Lung (tissue), 16 donors: ENCODE measurements around the gene OR1N1. TPM values are rescaled to one million over a fixed set of nuclear protein-coding genes. Genes with fewer than 3 reads are reported as not detected.

Experiments
- ATAC-seq: fragments of 200-7000 bp; cut with Tn5 transposase; one replicate; pipeline ENCODE4 v1.9.1; 2020; ENCODE audit warnings: moderate number of reproducible peaks; ENCODE audit not compliant: insufficient read depth, low FRiP score
- DNase-seq, 3 donors: peaks; one replicate each; pipeline ENCODE4 v3.0.0-alpha.2; 2013 to 2017
- H3K27ac ChIP-seq, 2 donors: one replicate each; pipeline ENCODE4 v1.5.1; 2013; ENCODE audit warnings: mild to moderate bottlenecking in 2 of 2, moderate library complexity in 2 of 2, control low read depth in 1 of 2, inconsistent platforms in 1 of 2, low read depth in 1 of 2, low read length in 1 of 2
- H3K27me3 ChIP-seq, 3 donors: one replicate each; pipeline ENCODE4 v1.5.1; 2013; ENCODE audit warnings: low read length in 2 of 3; ENCODE audit not compliant: control insufficient read depth in 3 of 3, insufficient read depth in 3 of 3
- H3K36me3 ChIP-seq, 4 donors: one replicate each; pipeline ENCODE4 v1.5.1; 2013; ENCODE audit warnings: low read length in 4 of 4, mild to moderate bottlenecking in 1 of 4, moderate library complexity in 1 of 4; ENCODE audit not compliant: control insufficient read depth in 4 of 4, insufficient read depth in 4 of 4
- H3K4me1 ChIP-seq, 5 donors: one replicate each; pipeline ENCODE4 v1.5.1; 2013; ENCODE audit warnings: low read length in 5 of 5, mild to moderate bottlenecking in 2 of 5, moderate library complexity in 1 of 5; ENCODE audit not compliant: control insufficient read depth in 5 of 5, insufficient read depth in 5 of 5
- H3K4me3 ChIP-seq: one replicate; pipeline ENCODE4 v1.5.1; 2013; ENCODE audit warnings: mild to moderate bottlenecking, control low read depth, moderate library complexity
- H3K9ac ChIP-seq, 2 donors: one replicate each; pipeline ENCODE4 v1.5.1; 2013; ENCODE audit warnings: low read length in 2 of 2, control low read depth in 1 of 2; ENCODE audit not compliant: insufficient read depth in 1 of 2
- H3K9me3 ChIP-seq, 4 donors: one replicate each; pipeline ENCODE4 v1.5.1; 2013; ENCODE audit warnings: low read length in 3 of 4, mild to moderate bottlenecking in 1 of 4, moderate library complexity in 1 of 4; ENCODE audit not compliant: control insufficient read depth in 4 of 4, insufficient read depth in 3 of 4
- CTCF ChIP-seq: IDR thresholded peaks from 2 replicates; pipeline ENCODE4 v1.5.1; 2012; ENCODE audit warnings: mild to moderate bottlenecking; ENCODE audit errors: control extremely low read depth, extremely low read depth
- WGBS, 2 donors: extraction: QIAGEN DNeasy Blood & Tissue Kit; methylation state at CpG; one replicate each; pipeline ENCODE4 v1.1.7; 2013; 5-methylcytosine and 5-hydroxymethylcytosine counted together
- long read RNA-seq, 5 donors: transcript quantifications; one replicate each; lab custom pipeline, GENCODE V29; 2026
- polyA plus RNA-seq, 2 donors: library from polyadenylated mRNA; stranded (reverse); fragments of 200-250 nt; gene quantifications; one replicate each; pipeline ENCODE4 v1.2.1, GENCODE V29; 2013
- total RNA-seq, 2 donors: library from RNA; depleted of rRNA in 1 of 2; stranded (reverse); fragments of >200 nt in 1 of 2; gene quantifications; one replicate each; pipeline ENCODE4 v1.2.1, GENCODE V29; 2014 to 2021
- donor health status: control.
- donor health status: control.
- donor health status: Bipolar disorder and iron deficiency.
- donor health status: healthy.
- donor health status: DM: yes; HTN: yes; CAD: no.

The OR1N1 gene
- total RNA-seq (not detected), polyA plus RNA-seq (not detected)
- long read RNA-seq, donor 1: 0 reads
- long read RNA-seq, donor 2: 0 reads
- long read RNA-seq, donor 3: 0 reads
- long read RNA-seq, donor 4: 0 reads
- long read RNA-seq, donor 5: 0 reads

- 93 to 96% methylated on average over 3 of the region's 3 CpGs for WGBS, 2 donors
- Histone ChIP-seq H3K27me3 (no peaks in the 10 kb centered on the region), H3K27ac (no peak within 1 kb of the TSS), H3K4me1 (no peaks in the 10 kb centered on the region), H3K4me3 (no peak within 1 kb of the TSS), H3K9ac (no peak within 1 kb of the TSS), H3K36me3 (no peaks in the 10 kb centered on the region), H3K9me3 (peaks cover 0 to 3% (median 0%) of the 10 kb centered on the region in 4 donors)
- no peak for ATAC-seq
- TF ChIP-seq CTCF: no peak
- no peak for DNase-seq
Observed at GRCh38 chr9:122527193-122527592, at the start of gene OR1N1. Gene OR1N1 (minus strand): TSS chr9:122527293. CDS start chr9:122527293, 0 bp downstream.

- no peak overlapping the region for H3K4me3 ChIP-seq
- peaks cover 0 to 7% (median 0%) of the 10 kb centered on the region in 4 donors for H3K9me3 ChIP-seq
- no peak for ATAC-seq
- H3K36me3 ChIP-seq: no peaks in the 10 kb centered on the region
- no peaks in the 10 kb centered on the region for H3K27me3 ChIP-seq
- H3K27ac ChIP-seq: no peak overlapping the region
- no peak for DNase-seq
- TF ChIP-seq CTCF: no peak
- no peaks in the 10 kb centered on the region for H3K4me1 ChIP-seq
- H3K9ac ChIP-seq: no peak overlapping the region
- 74 to 81% methylated on average over 2 of the region's 2 CpGs for WGBS, 2 donors
Observed at GRCh38 chr9:122572456-122572855, 45.4 kb upstream of the OR1N1 start.

- Histone ChIP-seq H3K4me1 (no peaks in the 10 kb centered on the region), H3K27me3 (no peaks in the 10 kb centered on the region), H3K9me3 (peaks cover 0 to 9% (median 5%) of the 10 kb centered on the region in 4 donors), H3K4me3 (no peak overlapping the region), H3K9ac (no peak overlapping the region), H3K27ac (no peak overlapping the region), H3K36me3 (no peaks in the 10 kb centered on the region)
- 92 to 93% methylated on average over 4 of the region's 4 CpGs for WGBS, 2 donors
- ATAC-seq (no peak), DNase-seq (no peak)
- TF ChIP-seq CTCF: no peak
Observed at GRCh38 chr9:122567901-122568300, 40.8 kb upstream of the OR1N1 start.
